Astrocyte (in vitro differentiated cells and primary cell): Measurements from ENCODE around the gene KRTAP5-5. TPM values are rescaled to one million over a fixed set of nuclear protein-coding genes. Genes with fewer than 3 reads are reported as not detected.
"Not testable (repeated sequence)": the region's sequence is repeated elsewhere in the genome, so short reads cannot be mapped to it uniquely, and the experiment has no call there.

Source experiments
- DNase-seq: peaks from one replicate; pipeline ENCODE4 v3.0.0-alpha.2; 2010; ENCODE audit warnings: low read depth
- FAIRE-seq: peaks from 2 replicates; lab custom pipeline; 2011; peaks lifted over from hg19 to GRCh38; lab: Jason Lieb, UNC
- H2AFZ ChIP-seq: 2 replicates; pipeline ENCODE4 v1.6.0; 2012; ENCODE audit warnings: low read depth, low read length, inconsistent platforms
- H3K27ac ChIP-seq: 2 replicates; pipeline ENCODE4 v1.5.1; 2011; ENCODE audit warnings: low read depth, low read length, inconsistent platforms
- H3K27me3 ChIP-seq: 2 replicates; pipeline ENCODE4 v1.6.0; 2011; ENCODE audit warnings: low read length, inconsistent platforms; ENCODE audit not compliant: insufficient read depth
- H3K36me3 ChIP-seq: 2 replicates; pipeline ENCODE4 v1.5.1; 2011; ENCODE audit warnings: low read length, inconsistent platforms; ENCODE audit not compliant: insufficient read depth
- H3K4me1 ChIP-seq: 2 replicates; pipeline ENCODE4 v1.5.1; 2011; ENCODE audit warnings: low read length, inconsistent platforms; ENCODE audit not compliant: insufficient read depth
- H3K4me2 ChIP-seq: 2 replicates; pipeline ENCODE4 v1.6.0; 2012; ENCODE audit warnings: low read length, inconsistent platforms
- H3K4me3 ChIP-seq: 2 replicates; pipeline ENCODE4 v1.5.1; 2011; ENCODE audit warnings: low read depth, mild to moderate bottlenecking, low read length, inconsistent platforms; ENCODE audit not compliant: insufficient read depth
- H3K79me2 ChIP-seq: 2 replicates; pipeline ENCODE4 v1.6.0; 2012; ENCODE audit warnings: mild to moderate bottlenecking, low read length, inconsistent platforms; ENCODE audit not compliant: insufficient read depth
- H3K9ac ChIP-seq: 2 replicates; pipeline ENCODE4 v1.6.0; 2012; ENCODE audit warnings: mild to moderate bottlenecking, low read length, inconsistent platforms
- H3K9me3 ChIP-seq: 2 replicates; pipeline ENCODE4 v1.5.1; 2012; ENCODE audit warnings: low read depth, mild to moderate bottlenecking, low read length, inconsistent platforms; ENCODE audit not compliant: insufficient read depth
- H4K20me1 ChIP-seq: 2 replicates; pipeline ENCODE4 v1.6.0; 2012; ENCODE audit warnings: low read length, inconsistent platforms; ENCODE audit not compliant: insufficient read depth
- H3K27ac Mint-ChIP-seq: one replicate; pipeline ENCODE4 v1.8.0; 2021; ENCODE audit warnings: mild to moderate bottlenecking, mixed read lengths; ENCODE audit not compliant: unreplicated experiment
- H3K27me3 Mint-ChIP-seq: one replicate; pipeline ENCODE4 v1.8.0; 2021; ENCODE audit warnings: low read depth, mixed read lengths; ENCODE audit not compliant: unreplicated experiment
- H3K36me3 Mint-ChIP-seq: one replicate; pipeline ENCODE4 v1.8.0; 2021; ENCODE audit warnings: low read depth, mixed read lengths; ENCODE audit not compliant: unreplicated experiment
- H3K4me1 Mint-ChIP-seq: one replicate; pipeline ENCODE4 v1.8.0; 2021; ENCODE audit warnings: low read depth, mixed read lengths; ENCODE audit not compliant: unreplicated experiment
- H3K4me3 Mint-ChIP-seq: one replicate; pipeline ENCODE4 v1.8.0; 2021; ENCODE audit warnings: mild to moderate bottlenecking, moderate library complexity, mixed read lengths; ENCODE audit not compliant: unreplicated experiment
- H3K9me3 Mint-ChIP-seq: one replicate; pipeline ENCODE4 v1.8.0; 2021; ENCODE audit warnings: mild to moderate bottlenecking, mixed read lengths; ENCODE audit not compliant: unreplicated experiment
- CTCF ChIP-seq: IDR thresholded peaks from 2 replicates; pipeline ENCODE4 v1.5.1; 2011; ENCODE audit warnings: low read depth, mild to moderate bottlenecking, inconsistent platforms, low read length, moderate library complexity; ENCODE audit not compliant: insufficient read depth
- EZH2 ChIP-seq: IDR thresholded peaks from 2 replicates; pipeline ENCODE4 v1.6.1; 2012; ENCODE audit warnings: mild to moderate bottlenecking, low read length, inconsistent platforms; ENCODE audit not compliant: insufficient read depth
- total RNA-seq: library from RNA; stranded (reverse); gene quantifications from 2 replicates; pipeline ENCODE4 v1.2.1, GENCODE V29; 2021

The KRTAP5-5 gene
- total RNA-seq, 1 donor from 2014 or later, result not detected

DNA sequence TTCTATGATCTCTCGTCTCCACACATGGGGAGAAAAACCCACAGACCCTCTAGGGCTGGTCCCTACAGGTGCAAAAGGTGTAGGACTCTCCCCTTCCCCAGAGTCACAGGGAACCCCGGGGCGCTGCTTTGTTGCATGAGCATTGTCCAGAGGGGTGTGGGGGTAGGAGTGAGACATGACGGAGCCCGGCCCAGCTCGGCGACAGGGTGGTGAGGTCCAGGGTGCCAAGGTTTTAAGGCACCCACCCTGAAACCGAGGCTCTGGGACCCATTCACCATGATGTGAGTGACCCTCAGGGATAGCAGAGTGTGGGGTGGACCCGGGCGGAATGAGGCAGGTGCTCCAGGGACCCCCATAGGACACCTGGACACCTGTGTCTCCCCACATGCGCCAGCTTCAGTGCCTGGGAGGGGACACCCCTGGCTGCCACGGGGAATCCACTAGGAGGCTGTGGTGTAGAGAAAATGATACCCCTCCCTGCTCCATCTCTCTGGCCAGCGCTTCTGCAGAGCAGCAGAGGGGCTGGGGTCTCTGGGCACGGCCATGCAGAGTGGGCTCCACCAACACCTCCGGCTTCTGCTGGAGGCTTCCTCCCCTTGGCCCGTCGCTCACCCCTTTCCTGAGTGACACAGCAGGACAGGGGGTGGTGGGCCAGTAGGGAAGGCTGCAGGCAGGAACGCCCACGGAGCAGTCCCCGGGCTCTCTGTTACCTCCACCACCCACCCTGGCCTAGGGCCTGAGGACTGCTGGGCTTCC, 15.2 kb downstream of the KRTAP5-5 start:
- Mint-ChIP-seq H3K9me3 (no peaks in the 10 kb centered on the region), H3K36me3 (no peaks in the 10 kb centered on the region), H3K27me3 (peaks cover 47% of the 10 kb centered on the region), H3K27ac (no peak overlapping the region), H3K4me1 (no peaks in the 10 kb centered on the region), H3K4me3 (no peak overlapping the region)
- Histone ChIP-seq H3K9me3 (no peaks in the 10 kb centered on the region), H3K27me3 (peaks cover 4% of the 10 kb centered on the region), H3K36me3 (no peaks in the 10 kb centered on the region), H3K4me3 (no peak overlapping the region), H2AFZ (no peak overlapping the region), H3K4me2 (no peak overlapping the region), H3K4me1 (no peaks in the 10 kb centered on the region), H4K20me1 (no peaks in the 10 kb centered on the region), H3K9ac (no peak overlapping the region), H3K79me2 (no peaks in the 10 kb centered on the region), H3K27ac (no peak overlapping the region)
- FAIRE-seq (no peak), DNase-seq (no peak)
- TF ChIP-seq CTCF (no peak), EZH2 (no peak)

GRCh38 chr11:1645357-1645821, 15.8 kb downstream of the KRTAP5-5 start:
- H3K79me2 ChIP-seq, result no peaks in the 10 kb centered on the region
- no peak for TF ChIP-seq CTCF
- TF ChIP-seq EZH2, result no peak
- DNase-seq (no peak), FAIRE-seq (no peak)
- H2AFZ ChIP-seq, result no peak overlapping the region
- H3K9ac ChIP-seq, result no peak overlapping the region
- H3K4me1 ChIP-seq, result no peaks in the 10 kb centered on the region
- no peaks in the 10 kb centered on the region for H3K36me3 ChIP-seq
- H4K20me1 ChIP-seq, result no peaks in the 10 kb centered on the region
- no peak overlapping the region for H3K4me3 Mint-ChIP-seq
- peaks cover 45% of the 10 kb centered on the region for H3K27me3 Mint-ChIP-seq
- no peak overlapping the region for H3K27ac ChIP-seq
- H3K4me2 ChIP-seq, result no peak overlapping the region
- no peak overlapping the region for H3K27ac Mint-ChIP-seq
- H3K9me3 ChIP-seq, result no peaks in the 10 kb centered on the region
- H3K4me1 Mint-ChIP-seq, result no peaks in the 10 kb centered on the region
- H3K36me3 Mint-ChIP-seq, result no peaks in the 10 kb centered on the region
- H3K27me3 ChIP-seq, result peaks cover 3% of the 10 kb centered on the region
- H3K4me3 ChIP-seq, result no peak overlapping the region
- H3K9me3 Mint-ChIP-seq, result no peaks in the 10 kb centered on the region

DNA sequence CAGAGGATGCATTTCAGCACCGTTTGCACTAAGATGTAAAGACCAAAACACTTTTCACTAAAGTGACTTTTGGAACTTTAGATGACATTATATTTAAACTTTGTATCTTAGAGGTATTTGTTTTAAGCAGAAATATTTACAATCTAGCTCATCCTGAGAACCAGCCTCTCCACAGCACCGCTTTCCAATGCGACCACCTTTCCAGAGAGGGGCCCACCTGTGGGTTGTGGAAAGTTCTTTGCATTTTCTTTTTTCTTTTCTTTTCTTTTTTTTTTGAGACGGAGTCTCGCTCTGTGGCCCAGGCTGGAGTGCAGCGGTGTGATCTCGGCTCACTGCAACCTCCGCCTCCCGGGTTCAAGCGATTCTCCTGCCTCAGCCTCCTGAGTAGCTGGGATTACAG, 17.0 kb downstream of the KRTAP5-5 start:
- peaks cover 48% of the 10 kb centered on the region for H3K27me3 Mint-ChIP-seq
- H3K27me3 ChIP-seq, H3K36me3 ChIP-seq, H3K4me1 Mint-ChIP-seq, H3K9me3 Mint-ChIP-seq, H3K4me3 Mint-ChIP-seq, H3K4me1 ChIP-seq, H3K9me3 ChIP-seq, FAIRE-seq, H3K79me2 ChIP-seq, H3K36me3 Mint-ChIP-seq, H3K4me2 ChIP-seq, H3K27ac ChIP-seq, H4K20me1 ChIP-seq, DNase-seq, H3K4me3 ChIP-seq, H2AFZ ChIP-seq, H3K9ac ChIP-seq, H3K27ac Mint-ChIP-seq: not testable (repeated sequence)
